Measurements from ENCODE around the gene PLA2G2D. TPM values are rescaled to one million over a fixed set of nuclear protein-coding genes. Genes with fewer than 3 reads are reported as not detected.

PLA2G2D gene
- total and polyA plus RNA-seq, 8 donors: 0.23 TPM; not detected in 7

DNA sequence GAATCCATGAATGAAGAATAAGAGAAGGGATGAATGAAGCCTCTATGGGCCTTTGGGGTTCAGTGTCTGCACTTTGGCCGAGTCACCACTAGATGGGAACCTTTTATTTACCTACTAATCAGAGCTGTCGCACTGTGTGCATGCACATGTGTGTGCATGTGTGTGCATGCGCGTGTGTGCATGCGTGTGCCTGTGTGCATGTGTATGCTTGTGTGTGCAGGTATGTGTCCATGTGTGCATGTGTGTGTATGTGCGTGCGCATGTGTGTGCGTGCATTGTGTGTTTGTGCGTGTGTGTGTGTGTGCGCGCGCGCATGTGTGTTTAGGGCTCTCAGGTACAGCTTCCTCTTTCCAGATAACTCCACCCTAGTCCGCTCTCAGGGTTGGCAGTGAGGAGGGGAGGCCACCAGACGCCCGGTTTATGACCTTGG is 46.2 kb upstream of the PLA2G2D start:
- H3K4me1 ChIP-seq: peaks cover 0 to 9% (median 0%) of the 10 kb centered on the region in 4 donors
- peak overlapping the region in 1 of 5 donors; percentile 22 for H3K27ac ChIP-seq
- H3K4me3 ChIP-seq: no peak overlapping the region
- TF ChIP-seq POLR2AphosphoS5 (IDR thresholded peaks at IDR 0.05) (no peak), EP300 (IDR thresholded peaks at IDR 0.05) (no peak), POLR2A (IDR thresholded peaks at IDR 0.05) (no peak)
- TF ChIP-seq, protein P1, sequence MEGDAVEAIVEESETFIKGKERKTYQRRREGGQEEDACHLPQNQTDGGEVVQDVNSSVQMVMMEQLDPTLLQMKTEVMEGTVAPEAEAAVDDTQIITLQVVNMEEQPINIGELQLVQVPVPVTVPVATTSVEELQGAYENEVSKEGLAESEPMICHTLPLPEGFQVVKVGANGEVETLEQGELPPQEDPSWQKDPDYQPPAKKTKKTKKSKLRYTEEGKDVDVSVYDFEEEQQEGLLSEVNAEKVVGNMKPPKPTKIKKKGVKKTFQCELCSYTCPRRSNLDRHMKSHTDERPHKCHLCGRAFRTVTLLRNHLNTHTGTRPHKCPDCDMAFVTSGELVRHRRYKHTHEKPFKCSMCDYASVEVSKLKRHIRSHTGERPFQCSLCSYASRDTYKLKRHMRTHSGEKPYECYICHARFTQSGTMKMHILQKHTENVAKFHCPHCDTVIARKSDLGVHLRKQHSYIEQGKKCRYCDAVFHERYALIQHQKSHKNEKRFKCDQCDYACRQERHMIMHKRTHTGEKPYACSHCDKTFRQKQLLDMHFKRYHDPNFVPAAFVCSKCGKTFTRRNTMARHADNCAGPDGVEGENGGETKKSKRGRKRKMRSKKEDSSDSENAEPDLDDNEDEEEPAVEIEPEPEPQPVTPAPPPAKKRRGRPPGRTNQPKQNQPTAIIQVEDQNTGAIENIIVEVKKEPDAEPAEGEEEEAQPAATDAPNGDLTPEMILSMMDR (IDR thresholded peaks at IDR 0.05): no peak
- 77 to 89% (median 86%) methylated on average over 16 of the region's 16 CpGs for WGBS, 5 donors
- no peaks in the 10 kb centered on the region for H3K36me3 ChIP-seq
- intact Hi-C loops (cut with DNase I; ENCODE audit: low total_unique reads): no loop called here
- H3K9me3 ChIP-seq: peaks cover 4 to 43% (median 26%) of the 10 kb centered on the region in 4 donors
- peaks cover 0 to 27% (median 0%) of the 10 kb centered on the region in 3 donors for H3K27me3 ChIP-seq
- DNase-seq: no peak

DNA sequence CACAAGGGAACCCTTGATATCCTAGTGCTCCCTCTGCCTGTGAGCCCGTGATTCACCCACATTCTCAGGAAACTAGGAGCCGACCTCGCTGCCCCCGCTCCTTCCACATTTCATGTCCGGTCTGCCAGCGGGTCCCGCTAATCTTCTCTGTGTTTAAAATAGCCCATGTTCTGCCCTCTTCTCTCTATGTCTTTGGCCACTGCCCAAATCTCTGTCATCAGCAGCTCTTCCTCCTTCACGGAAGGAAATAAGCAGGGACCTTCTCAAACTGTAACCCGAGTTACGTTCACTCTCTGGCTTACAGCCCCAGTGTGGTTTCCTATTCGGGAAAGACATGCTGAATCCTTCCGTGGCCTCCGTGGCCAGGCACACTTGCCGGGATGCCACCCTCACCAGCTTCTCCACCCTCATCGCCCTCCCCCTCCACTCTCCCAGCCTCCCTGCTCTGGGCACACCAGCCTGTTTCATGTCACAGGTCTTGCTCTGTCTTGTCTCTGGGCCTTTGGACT is 45.4 kb upstream of the PLA2G2D start:
- Histone ChIP-seq H3K4me3 (no peak overlapping the region), H3K27me3 (peaks cover 0 to 27% (median 0%) of the 10 kb centered on the region in 3 donors), H3K27ac (peak overlapping the region in 2 of 5 donors; percentile 16 to 18), H3K9me3 (peaks cover 11 to 51% (median 33%) of the 10 kb centered on the region in 4 donors), H3K36me3 (no peaks in the 10 kb centered on the region), H3K4me1 (peaks cover 0 to 9% (median 0%) of the 10 kb centered on the region in 4 donors)
- intact Hi-C loops (cut with DNase I; ENCODE audit: low total_unique reads): no loop called here
- no peak for DNase-seq
- TF ChIP-seq POLR2A (IDR thresholded peaks at IDR 0.05) (no peak), EP300 (IDR thresholded peaks at IDR 0.05) (no peak), POLR2AphosphoS5 (IDR thresholded peaks at IDR 0.05) (no peak)
- TF ChIP-seq, protein P1 (IDR thresholded peaks at IDR 0.05): no peak
- 64 to 85% (median 75%) methylated on average over 15 of the region's 15 CpGs for WGBS, 5 donors

DNA sequence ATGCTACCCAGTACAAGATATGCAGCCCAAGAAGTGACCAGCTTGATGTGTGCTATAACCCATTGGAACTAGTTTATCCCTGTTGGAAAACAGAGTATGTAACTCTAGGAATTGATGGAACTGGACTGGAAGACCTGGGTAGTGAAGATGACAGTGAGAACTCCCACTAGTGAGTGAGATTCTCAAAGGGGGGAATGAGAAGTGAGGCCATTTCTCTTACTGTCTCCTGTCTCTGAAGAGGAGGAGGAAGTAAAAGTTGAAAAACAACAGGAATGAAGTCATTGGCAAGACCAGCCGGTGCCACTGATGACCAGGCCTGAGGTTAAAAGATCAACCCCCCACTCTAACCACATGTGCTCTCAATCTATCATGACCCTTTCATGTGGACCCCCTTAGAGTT is 40.7 kb upstream of the PLA2G2D start:
- H3K9me3 ChIP-seq: peaks cover 20 to 76% (median 51%) of the 10 kb centered on the region in 4 donors
- intact Hi-C loops (cut with DNase I; ENCODE audit: low total_unique reads): no loop called here
- H3K4me3 ChIP-seq: no peak overlapping the region
- H3K4me1 ChIP-seq: no peaks in the 10 kb centered on the region
- DNase-seq: no peak
- WGBS, 5 donors: 63 to 92% (median 72%) methylated on average over 1 of the region's 1 CpG
- H3K36me3 ChIP-seq: no peaks in the 10 kb centered on the region
- no peak overlapping the region for H3K27ac ChIP-seq
- H3K27me3 ChIP-seq: peaks cover 0 to 11% (median 0%) of the 10 kb centered on the region in 3 donors
- TF ChIP-seq POLR2A (IDR thresholded peaks at IDR 0.05) (no peak), POLR2AphosphoS5 (IDR thresholded peaks at IDR 0.05) (no peak), EP300 (IDR thresholded peaks at IDR 0.05) (no peak)
- TF ChIP-seq, protein P1 (IDR thresholded peaks at IDR 0.05): no peak

DNA sequence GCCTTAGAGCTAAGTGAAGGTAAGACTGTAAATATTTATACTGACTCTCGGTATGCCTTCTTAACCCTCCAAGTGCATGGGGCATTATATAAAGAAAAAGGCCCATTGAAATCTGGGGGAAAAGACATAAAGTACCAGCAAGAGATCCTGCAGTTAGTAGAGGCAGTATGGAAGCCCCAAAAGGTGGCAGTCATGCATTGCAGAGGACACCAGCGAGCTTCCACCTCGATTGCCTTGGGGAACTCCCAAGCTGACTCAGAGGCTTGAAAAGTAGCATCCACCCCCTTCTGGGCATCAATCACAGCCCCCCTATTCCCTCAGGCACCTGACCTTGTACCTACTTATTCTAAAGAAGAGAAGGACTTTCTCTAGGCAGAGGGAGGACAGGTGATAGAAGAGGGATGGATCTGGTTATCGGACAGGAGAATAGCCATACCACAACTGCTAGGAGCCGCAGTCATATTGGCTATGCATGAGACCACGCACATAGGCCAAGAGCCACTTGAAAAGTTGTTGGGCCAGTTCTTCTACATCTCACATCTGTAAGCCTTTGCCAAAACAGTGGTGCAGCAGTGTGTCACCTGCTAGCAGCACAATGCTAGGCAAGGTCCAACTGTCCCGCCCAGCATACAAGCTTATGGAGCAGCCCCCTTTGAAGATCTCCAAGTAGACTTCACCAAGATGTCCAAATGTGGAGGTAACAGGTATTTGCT is 39.2 kb upstream of the PLA2G2D start:
- Histone ChIP-seq H3K27me3 (no peaks in the 10 kb centered on the region), H3K4me3 (no peak overlapping the region), H3K36me3 (no peaks in the 10 kb centered on the region), H3K27ac (no peak overlapping the region), H3K9me3 (peaks cover 20 to 66% (median 50%) of the 10 kb centered on the region in 4 donors), H3K4me1 (peaks cover 0 to 14% (median 9%) of the 10 kb centered on the region in 4 donors)
- no peak for TF ChIP-seq POLR2A (IDR thresholded peaks at IDR 0.05)
- TF ChIP-seq POLR2AphosphoS5 (IDR thresholded peaks at IDR 0.05): no peak
- no peak for TF ChIP-seq EP300 (IDR thresholded peaks at IDR 0.05)
- TF ChIP-seq, protein P1 (IDR thresholded peaks at IDR 0.05): no peak
- 81 to 87% (median 83%) methylated on average over 7 of the region's 7 CpGs for WGBS, 5 donors
- intact Hi-C loops (cut with DNase I; ENCODE audit: low total_unique reads): no loop called here
- no peak for DNase-seq
